Activated CD4-positive, alpha-beta T cell treated with anti-CD3 and anti-CD28 coated beads, Interleukin-10, Interleukin-2, amounts not matched to agents 100 ng/mL and 50 ng/mL, durations not matched to agents 16 hours and 8 hours (primary cell): ENCODE measurements around the gene CHRM4.
A peak's percentile ranks its signal among the peaks of the same experiment; 100 is the strongest.

ENCODE experiments used
- DNase-seq: peaks from one replicate; pipeline ENCODE4 v3.0.0-alpha.2; 2020

The CHRM4 gene

GRCh38 chr11:46367244-46367915, 24.2 kb downstream of the CHRM4 start:
- DNase-seq, result peak; percentile 74

GRCh38 chr11:46366661-46367161, 24.9 kb downstream of the CHRM4 start:
- DNase-seq, result no peak

- DNase-seq, result no peak
Measured at GRCh38 chr11:46366260-46366659, 25.3 kb downstream of the CHRM4 start.

- DNase-seq, result no peak
Measured at GRCh38 chr11:46364791-46365190, 26.8 kb downstream of the CHRM4 start.

GRCh38 chr11:46364056-46364455, 27.5 kb downstream of the CHRM4 start:
- DNase-seq, result no peak

- no peak for DNase-seq
Measured at GRCh38 chr11:46363455-46364005, 28.0 kb downstream of the CHRM4 start.

GRCh38 chr11:46363031-46363407, 28.6 kb downstream of the CHRM4 start:
- no peak for DNase-seq

- DNase-seq, result no peak
Measured at GRCh38 chr11:46362156-46363030, 29.2 kb downstream of the CHRM4 start.

GRCh38 chr11:46361283-46362155, 30.1 kb downstream of the CHRM4 start:
- DNase-seq, result peak; percentile 82

- no peak for DNase-seq
Measured at GRCh38 chr11:46360878-46361277, 30.7 kb downstream of the CHRM4 start.

- DNase-seq, result no peak
Measured at GRCh38 chr11:46359953-46360352, 31.6 kb downstream of the CHRM4 start.

- DNase-seq, result no peak
Measured at GRCh38 chr11:46357483-46357936, 34.1 kb downstream of the CHRM4 start.

- no peak for DNase-seq
Measured at GRCh38 chr11:46356924-46357482, 34.6 kb downstream of the CHRM4 start.

- DNase-seq, result peak; percentile 48
Measured at GRCh38 chr11:46353698-46354097, 37.9 kb downstream of the CHRM4 start.

- DNase-seq, result peak; percentile 71
Measured at GRCh38 chr11:46352063-46352841, 39.3 kb downstream of the CHRM4 start.

GRCh38 chr11:46351606-46352005, 40.0 kb downstream of the CHRM4 start:
- no peak for DNase-seq

GRCh38 chr11:46351148-46351547, 40.4 kb downstream of the CHRM4 start:
- no peak for DNase-seq

- no peak for DNase-seq
Measured at GRCh38 chr11:46350695-46351094, 40.9 kb downstream of the CHRM4 start.

- DNase-seq, result peak; percentile 85
Measured at GRCh38 chr11:46348566-46349401, 42.8 kb downstream of the CHRM4 start.

- no peak for DNase-seq
Measured at GRCh38 chr11:46347637-46348311, 43.8 kb downstream of the CHRM4 start.
